Measurements from ENCODE around the gene SCFD2. TPM values are rescaled to one million over a fixed set of nuclear protein-coding genes. Genes with fewer than 3 reads are reported as not detected.

Gene SCFD2
- polyA plus RNA-seq, 3 donors = 5.4 to 9.4 (median 6.7) TPM

DNA sequence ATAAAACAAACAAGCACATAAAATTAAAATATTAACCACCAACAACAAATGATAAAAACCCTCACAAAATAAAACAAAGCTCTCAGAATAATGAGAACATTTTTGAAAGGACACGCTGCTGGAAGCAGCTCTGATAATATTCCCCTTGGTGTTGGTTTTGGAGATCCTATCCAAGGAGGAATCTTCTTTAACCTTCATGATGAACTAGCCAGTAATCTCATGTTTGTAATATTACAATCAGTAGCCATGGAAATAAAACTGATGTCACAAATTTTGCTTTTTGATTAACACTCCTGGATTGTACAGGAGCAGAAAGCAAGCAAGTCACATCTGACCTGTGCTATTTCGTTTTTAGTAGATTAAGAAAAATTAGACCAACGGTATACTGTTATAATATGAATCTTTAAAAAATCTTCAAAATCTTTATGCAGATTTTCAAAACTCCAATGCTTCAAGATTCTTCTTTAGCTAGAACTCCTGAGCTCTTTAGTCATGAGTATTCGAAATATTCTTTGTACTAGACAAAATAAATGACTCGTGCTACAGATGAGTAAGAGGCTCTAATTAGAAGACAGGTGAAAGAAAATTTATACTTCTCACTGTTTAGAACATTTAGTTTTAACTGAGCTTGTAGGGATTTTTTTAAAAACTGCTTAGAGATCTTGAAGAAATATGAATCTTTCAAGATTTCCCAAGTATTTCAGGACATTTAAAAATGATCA is 349.6 kb downstream of the SCFD2 start:
- Mint-ChIP-seq H3K4me3 (no peak overlapping the region), H3K27ac (no peak overlapping the region), H3K27me3 (ENCODE audit: low read depth in 3 of 3) (peaks cover 0 to 1% (median 0%) of the 10 kb centered on the region in 3 donors), H3K4me1 (peaks cover 23% of the 10 kb centered on the region), H3K9me3 (no peaks in the 10 kb centered on the region), H3K36me3 (peaks cover 0 to 3% of the 10 kb centered on the region in 2 donors)
- intact Hi-C loops (cut with micrococcal nuclease) = no loop called here
- no peaks in the 10 kb centered on the region for H3K36me3 ChIP-seq (replicated peaks in 1 of 2; ENCODE audit: control insufficient read depth in 1 of 2, insufficient read depth in 2 of 2, low read length in 2 of 2)
- TF ChIP-seq, protein P1, sequence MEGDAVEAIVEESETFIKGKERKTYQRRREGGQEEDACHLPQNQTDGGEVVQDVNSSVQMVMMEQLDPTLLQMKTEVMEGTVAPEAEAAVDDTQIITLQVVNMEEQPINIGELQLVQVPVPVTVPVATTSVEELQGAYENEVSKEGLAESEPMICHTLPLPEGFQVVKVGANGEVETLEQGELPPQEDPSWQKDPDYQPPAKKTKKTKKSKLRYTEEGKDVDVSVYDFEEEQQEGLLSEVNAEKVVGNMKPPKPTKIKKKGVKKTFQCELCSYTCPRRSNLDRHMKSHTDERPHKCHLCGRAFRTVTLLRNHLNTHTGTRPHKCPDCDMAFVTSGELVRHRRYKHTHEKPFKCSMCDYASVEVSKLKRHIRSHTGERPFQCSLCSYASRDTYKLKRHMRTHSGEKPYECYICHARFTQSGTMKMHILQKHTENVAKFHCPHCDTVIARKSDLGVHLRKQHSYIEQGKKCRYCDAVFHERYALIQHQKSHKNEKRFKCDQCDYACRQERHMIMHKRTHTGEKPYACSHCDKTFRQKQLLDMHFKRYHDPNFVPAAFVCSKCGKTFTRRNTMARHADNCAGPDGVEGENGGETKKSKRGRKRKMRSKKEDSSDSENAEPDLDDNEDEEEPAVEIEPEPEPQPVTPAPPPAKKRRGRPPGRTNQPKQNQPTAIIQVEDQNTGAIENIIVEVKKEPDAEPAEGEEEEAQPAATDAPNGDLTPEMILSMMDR (IDR thresholded peaks at IDR 0.05) = no peak
- no peak overlapping the region for H2AFZ ChIP-seq (ENCODE audit: insufficient read depth, low read depth, low read length, poor library complexity, severe bottlenecking)
- no peaks in the 10 kb centered on the region for H3K79me2 ChIP-seq (ENCODE audit: insufficient read depth, low read length)
- no peak overlapping the region for H3K27ac ChIP-seq (ENCODE audit: low read depth in 1 of 2, low read length in 2 of 2)
- no peaks in the 10 kb centered on the region for H3K9me3 ChIP-seq (replicated peaks in 1 of 2; ENCODE audit: control insufficient read depth in 1 of 2, insufficient read depth in 1 of 2, low read length in 2 of 2)
- H4K20me1 ChIP-seq (ENCODE audit: insufficient read depth, low read length) = no peaks in the 10 kb centered on the region
- no peaks in the 10 kb centered on the region for H3K27me3 ChIP-seq (ENCODE audit: control insufficient read depth in 2 of 2, insufficient read depth in 2 of 2, low read length in 2 of 2)
- H3K4me3 ChIP-seq (replicated peaks in 1 of 3; ENCODE audit: low read depth in 2 of 3, low read length in 3 of 3) = no peak overlapping the region
- no peak overlapping the region for H3K4me2 ChIP-seq (replicated peaks; ENCODE audit: extremely low read depth, low read length, poor library complexity, severe bottlenecking)
- WGBS (ENCODE audit: insufficient coverage) = no CpG with 5 or more reads among the region's 5 CpGs
- no peak for DNase-seq
- no peak overlapping the region for H3K9ac ChIP-seq (ENCODE audit: insufficient read depth, low read length, poor library complexity, severe bottlenecking)
- H3K4me1 ChIP-seq (ENCODE audit: control insufficient read depth in 1 of 2, insufficient read depth in 2 of 2, low read length in 2 of 2) = peaks cover 0 to 7% of the 10 kb centered on the region in 2 donors

DNA sequence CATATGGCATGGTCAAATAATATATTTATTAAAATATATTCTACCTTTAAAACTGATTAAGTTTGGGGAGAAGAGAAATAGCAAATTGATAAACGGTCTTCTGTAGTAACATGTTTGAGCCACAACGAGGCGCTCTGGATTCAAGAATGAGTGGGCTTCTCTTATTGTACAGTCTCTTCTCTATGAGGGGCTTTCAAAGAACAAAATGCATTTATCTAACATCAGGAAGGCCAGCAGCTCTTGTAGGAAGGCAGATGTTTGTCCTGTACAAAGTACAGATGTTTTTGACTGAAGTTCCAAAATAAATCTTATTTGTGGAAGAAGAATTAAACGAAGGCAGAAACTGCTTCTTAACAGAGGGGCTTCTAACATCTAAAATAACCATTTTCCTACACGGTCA is 350.2 kb downstream of the SCFD2 start:
- no peaks in the 10 kb centered on the region for H3K36me3 ChIP-seq (replicated peaks in 1 of 2; ENCODE audit: control insufficient read depth in 1 of 2, insufficient read depth in 2 of 2, low read length in 2 of 2)
- Mint-ChIP-seq H3K4me1 (peaks cover 23% of the 10 kb centered on the region), H3K9me3 (no peaks in the 10 kb centered on the region), H3K36me3 (peaks cover 0 to 3% of the 10 kb centered on the region in 2 donors), H3K4me3 (no peak overlapping the region), H3K27ac (no peak overlapping the region), H3K27me3 (ENCODE audit: low read depth in 3 of 3) (peaks cover 0 to 1% (median 0%) of the 10 kb centered on the region in 3 donors)
- no peak overlapping the region for H3K9ac ChIP-seq (ENCODE audit: insufficient read depth, low read length, poor library complexity, severe bottlenecking)
- H3K9me3 ChIP-seq (replicated peaks in 1 of 2; ENCODE audit: control insufficient read depth in 1 of 2, insufficient read depth in 1 of 2, low read length in 2 of 2) = no peaks in the 10 kb centered on the region
- no peak overlapping the region for H3K4me2 ChIP-seq (replicated peaks; ENCODE audit: extremely low read depth, low read length, poor library complexity, severe bottlenecking)
- no CpG with 5 or more reads among the region's 5 CpGs for WGBS (ENCODE audit: insufficient coverage)
- no peak overlapping the region for H3K27ac ChIP-seq (ENCODE audit: low read depth in 1 of 2, low read length in 2 of 2)
- TF ChIP-seq, protein P1 (IDR thresholded peaks at IDR 0.05) = peak; percentile 35
- intact Hi-C loops (cut with micrococcal nuclease) = no loop called here
- H3K27me3 ChIP-seq (ENCODE audit: control insufficient read depth in 2 of 2, insufficient read depth in 2 of 2, low read length in 2 of 2) = no peaks in the 10 kb centered on the region
- no peak for DNase-seq
- peaks cover 0 to 7% of the 10 kb centered on the region in 2 donors for H3K4me1 ChIP-seq (ENCODE audit: control insufficient read depth in 1 of 2, insufficient read depth in 2 of 2, low read length in 2 of 2)
- no peaks in the 10 kb centered on the region for H3K79me2 ChIP-seq (ENCODE audit: insufficient read depth, low read length)
- no peak overlapping the region for H3K4me3 ChIP-seq (replicated peaks in 1 of 3; ENCODE audit: low read depth in 2 of 3, low read length in 3 of 3)
- no peak overlapping the region for H2AFZ ChIP-seq (ENCODE audit: insufficient read depth, low read depth, low read length, poor library complexity, severe bottlenecking)
- H4K20me1 ChIP-seq (ENCODE audit: insufficient read depth, low read length) = no peaks in the 10 kb centered on the region
